GM19238 (cell line): Measurements from ENCODE around the gene PALLD.

ENCODE experiments used
- DNase-seq: peaks from one replicate; pipeline ENCODE4 v3.0.0; 2011; ENCODE audit warnings: low spot score; ENCODE audit not compliant: insufficient read length

The PALLD gene

GRCh38 chr4:168618577-168619265 lies 121.9 kb downstream of the PALLD start:
- DNase-seq = no peak

- DNase-seq = no peak
Measured at GRCh38 chr4:168619266-168619631, 122.4 kb downstream of the PALLD start.

GRCh38 chr4:168621806-168622589 lies 125.1 kb downstream of the PALLD start:
- DNase-seq = no peak

- DNase-seq = no peak
Measured at GRCh38 chr4:168622600-168622999, 125.7 kb downstream of the PALLD start.

- no peak for DNase-seq
Measured at GRCh38 chr4:168623011-168623410, 126.2 kb downstream of the PALLD start.

GRCh38 chr4:168623484-168623883 lies 126.6 kb downstream of the PALLD start:
- DNase-seq = no peak

DNA sequence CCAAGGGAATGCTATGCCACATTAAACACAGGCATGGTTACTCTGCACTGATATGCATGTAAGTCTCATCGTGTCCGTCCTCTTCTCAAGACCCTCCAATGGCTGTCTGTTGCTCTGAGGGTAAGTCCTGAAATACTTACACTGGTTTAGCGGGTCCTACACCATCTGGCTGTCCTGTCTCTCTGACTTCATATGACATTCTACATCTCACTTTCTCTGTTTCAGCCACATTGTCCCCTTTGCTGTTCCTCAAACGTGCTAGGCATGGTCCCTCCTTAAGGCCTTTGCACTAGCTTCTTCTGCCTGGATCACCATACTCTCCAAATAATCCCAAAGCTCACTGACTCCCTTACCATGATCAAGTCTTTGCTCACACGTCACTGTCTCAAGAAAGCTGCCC lies 131.4 kb downstream of the PALLD start:
- DNase-seq = no peak

DNA sequence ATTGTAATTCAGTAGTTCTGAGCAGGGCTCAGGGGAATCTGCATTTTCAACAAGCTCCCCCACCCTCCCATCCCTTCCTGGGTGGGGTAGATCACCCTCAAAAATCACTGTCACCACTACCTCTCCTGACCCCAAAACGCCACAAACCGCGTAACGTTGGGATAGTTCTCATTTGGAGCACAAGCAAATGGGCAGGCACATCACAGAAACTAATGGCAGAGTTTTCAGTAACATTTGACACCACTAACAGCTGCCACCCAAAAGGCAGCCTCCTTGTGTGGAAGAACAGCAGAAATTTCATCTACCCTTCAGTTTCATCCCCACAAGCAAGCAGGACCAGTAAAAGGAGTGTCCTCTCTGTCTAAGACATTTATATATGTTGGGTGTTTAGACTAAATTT lies 132.7 kb downstream of the PALLD start:
- DNase-seq = no peak

DNA sequence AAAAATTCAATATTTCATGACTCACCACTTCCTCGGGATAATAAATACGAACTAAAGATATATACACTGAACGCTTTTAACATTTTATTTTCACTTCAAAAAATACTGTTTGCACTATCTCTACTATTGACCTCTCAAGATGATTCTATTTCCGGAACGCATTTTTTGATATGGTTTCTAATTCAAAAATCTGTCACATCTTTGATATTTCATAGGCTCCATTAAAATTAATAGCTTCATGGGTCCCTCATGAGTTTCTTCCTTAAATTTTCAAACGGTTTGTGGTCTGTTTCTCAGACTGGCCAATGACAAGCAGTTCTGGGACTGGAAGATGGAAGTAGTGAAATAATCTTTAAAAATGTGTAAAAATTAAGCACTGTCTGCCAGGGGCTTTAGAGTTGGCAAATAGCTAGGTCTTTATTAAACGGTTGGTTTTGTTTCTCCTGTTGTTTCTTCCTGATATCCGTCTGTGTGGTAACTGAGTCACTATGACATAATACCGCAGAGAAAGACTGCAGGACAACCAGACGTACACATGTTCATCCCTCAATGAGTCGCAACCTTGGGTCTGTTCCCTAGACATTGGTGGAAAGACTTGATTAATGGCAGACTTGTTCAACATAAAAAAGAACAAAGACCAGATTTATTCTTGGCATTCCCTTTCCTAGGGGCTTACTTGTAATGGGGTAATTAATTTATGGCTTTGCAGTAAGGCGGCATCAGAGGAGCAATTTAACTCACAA lies 133.8 kb downstream of the PALLD start:
- no peak for DNase-seq

GRCh38 chr4:168631241-168632162 lies 134.7 kb downstream of the PALLD start:
- DNase-seq = no peak

DNA sequence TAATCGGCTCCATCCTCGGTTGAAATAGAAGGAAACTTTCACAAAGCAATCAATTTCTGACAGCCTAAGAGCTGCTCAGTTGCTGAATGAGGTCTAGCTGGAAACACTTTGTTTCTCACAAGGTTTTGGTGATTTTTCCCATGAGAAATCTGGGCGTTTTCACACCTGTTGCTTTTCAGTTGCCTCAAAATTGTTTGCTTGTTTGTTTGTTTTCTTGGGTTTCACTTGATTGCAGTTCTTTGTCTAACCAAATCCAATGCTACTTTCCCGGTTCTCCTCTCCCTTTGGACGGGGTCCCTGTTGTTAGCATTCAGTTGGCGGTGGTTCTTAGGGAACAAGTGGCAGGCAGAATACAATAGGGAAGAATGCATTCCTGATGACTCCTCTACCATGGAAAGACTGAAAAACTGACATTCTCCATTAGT lies 135.5 kb downstream of the PALLD start:
- no peak for DNase-seq

DNA sequence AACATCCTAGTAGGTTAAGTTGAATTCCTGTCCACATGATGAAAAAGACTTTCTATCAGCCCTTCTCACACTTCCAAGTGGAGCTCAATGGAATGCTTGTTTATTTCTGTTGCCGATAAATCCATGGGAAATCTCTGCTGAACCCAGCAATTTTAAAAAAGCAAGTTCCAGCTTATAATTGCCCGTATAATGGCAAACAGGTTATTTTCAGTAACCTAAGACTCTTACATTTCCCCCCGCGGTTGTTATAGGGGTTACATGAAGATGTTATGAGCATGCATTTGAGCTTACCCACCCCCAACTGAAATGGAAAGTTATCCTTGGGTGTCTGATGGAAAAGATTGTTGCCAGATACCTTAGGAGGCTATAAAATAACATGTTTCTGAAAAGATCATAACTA lies 136.2 kb downstream of the PALLD start:
- DNase-seq = no peak

DNA sequence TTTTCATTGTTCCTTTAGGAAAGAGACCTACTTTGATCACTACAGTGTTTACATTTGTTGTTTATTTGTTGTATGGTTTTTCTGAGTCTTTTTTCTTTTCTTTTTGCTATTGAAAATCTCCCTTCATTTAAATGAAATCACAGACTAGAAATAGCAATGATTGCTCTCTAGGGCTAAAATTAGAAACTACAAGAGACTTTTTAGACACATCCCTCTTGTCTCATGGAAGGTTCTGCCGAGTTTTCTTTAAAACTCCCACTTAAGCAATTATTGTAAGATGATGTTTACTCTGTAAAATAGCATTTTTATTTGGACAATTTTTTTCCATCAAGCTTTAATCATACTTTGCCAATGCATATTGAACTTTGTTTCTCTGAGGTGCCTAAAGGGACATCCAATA lies 136.6 kb downstream of the PALLD start:
- no peak for DNase-seq

- DNase-seq = no peak
Measured at GRCh38 chr4:168634276-168634802, 137.5 kb downstream of the PALLD start.

DNA sequence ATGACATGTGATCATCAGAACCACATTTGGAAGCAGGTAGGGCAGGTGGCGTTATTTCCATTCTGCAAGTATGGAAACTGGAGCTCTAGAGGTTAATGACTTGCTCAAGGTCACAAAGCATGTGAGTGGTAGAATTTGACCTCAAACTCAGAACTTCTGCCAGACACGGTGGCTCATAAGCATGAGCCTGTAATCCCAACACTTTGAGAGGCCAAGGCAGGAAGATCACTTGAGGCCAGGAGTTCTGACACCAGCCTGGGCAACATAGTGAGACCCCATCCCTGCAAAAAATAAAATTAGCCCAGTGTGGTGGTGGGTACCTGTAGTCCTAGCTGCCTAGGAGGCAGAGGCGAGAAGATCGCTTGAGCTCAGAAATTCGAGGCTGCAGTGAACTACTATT lies 139.2 kb downstream of the PALLD start:
- no peak for DNase-seq

DNA sequence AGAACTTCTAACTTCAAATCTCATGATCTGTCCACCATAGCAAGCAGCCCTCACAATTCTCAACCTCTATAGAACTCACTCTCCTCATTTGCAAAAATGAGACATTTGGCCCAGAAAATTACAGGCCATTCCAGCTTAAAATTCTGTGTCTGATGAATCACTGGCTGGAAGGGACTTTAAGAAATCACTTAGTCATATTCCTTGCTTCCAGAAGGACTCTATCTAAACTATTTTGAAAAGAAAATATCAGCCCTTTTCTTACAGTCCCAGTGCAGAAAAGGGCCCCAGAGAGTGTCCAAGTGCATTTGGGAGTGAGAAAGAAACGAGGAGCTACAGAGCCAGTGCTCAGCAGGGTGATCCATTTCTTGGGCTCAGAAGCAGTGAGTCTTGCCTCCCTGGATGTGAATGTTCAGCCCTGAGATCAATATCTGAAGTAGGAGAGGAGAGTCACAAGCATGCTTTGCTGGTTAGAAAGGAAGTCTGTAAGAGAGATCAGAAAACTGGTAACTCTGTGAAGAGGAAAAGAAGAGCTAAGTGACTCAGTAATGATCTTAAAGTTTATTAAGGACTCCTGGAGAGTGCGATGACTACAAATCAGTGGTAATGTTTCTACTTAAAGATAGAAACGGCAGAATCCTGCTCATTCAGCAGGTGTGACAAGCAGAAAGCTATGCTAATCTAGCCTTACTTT lies 139.8 kb downstream of the PALLD start:
- no peak for DNase-seq

DNA sequence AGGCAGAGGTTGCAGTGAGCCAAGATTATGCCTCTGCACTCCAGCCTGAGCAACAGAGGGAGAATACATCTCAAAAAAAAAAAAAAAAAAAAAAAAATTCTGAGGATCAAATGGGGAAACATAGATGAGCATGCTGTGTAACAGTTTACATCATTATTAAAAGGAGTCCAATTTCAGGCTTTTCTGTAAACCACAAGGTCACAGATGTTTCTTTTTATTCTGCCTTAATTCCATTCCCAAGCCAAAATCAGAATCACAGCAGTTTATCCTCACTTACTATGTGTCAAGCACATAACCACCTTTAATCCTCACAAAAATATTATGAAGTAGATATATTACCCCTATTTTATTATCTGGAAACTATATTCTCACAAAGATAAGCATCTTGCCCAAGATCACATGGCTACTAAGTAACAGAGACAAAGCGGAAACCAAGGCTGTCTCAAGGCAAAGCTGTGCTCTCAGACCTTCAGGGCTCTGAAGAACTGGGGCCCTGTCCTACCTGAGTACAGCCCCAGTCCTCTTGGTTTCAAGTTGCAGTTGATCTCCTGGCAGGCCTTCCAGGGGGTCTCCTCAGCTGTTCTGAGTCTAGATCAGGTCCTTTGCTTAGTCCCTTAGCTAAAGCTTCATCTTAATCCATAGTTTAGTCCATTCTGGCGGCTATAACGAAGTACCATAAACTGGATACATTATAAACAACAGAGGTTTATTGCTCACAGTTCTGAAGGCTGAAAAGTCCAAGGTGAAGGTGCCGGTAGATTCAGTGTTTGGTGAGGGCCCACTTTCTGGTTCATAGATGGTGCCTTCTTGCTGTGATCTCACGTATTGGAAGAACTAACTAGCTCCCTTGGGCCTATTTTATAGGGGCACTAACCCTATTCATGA lies 141.3 kb downstream of the PALLD start:
- no peak for DNase-seq

DNA sequence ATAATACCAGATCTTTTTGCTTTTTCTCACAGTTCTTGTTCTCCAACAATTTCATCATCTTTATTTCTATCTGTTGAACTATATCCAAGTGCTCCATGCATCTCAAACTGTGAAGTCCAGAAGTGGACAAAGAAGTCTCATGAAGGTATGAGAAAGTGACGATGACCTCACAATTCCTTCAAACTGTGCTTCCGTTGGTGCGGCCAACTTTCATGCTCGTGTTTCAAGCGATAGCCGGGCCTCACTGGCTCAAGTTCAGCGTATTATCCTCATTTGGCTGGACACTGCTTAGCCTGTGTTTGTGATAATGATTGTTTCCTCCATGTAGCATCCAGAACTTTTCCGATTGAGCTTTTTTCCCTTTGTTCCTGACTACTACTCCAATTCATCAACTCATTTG lies 143.1 kb downstream of the PALLD start:
- DNase-seq = no peak

- no peak for DNase-seq
Measured at GRCh38 chr4:168641811-168642140, 144.9 kb downstream of the PALLD start.

- no peak for DNase-seq
Measured at GRCh38 chr4:168642591-168642990, 145.7 kb downstream of the PALLD start.
